ENCODE results near the gene TRPM4.

DNA sequence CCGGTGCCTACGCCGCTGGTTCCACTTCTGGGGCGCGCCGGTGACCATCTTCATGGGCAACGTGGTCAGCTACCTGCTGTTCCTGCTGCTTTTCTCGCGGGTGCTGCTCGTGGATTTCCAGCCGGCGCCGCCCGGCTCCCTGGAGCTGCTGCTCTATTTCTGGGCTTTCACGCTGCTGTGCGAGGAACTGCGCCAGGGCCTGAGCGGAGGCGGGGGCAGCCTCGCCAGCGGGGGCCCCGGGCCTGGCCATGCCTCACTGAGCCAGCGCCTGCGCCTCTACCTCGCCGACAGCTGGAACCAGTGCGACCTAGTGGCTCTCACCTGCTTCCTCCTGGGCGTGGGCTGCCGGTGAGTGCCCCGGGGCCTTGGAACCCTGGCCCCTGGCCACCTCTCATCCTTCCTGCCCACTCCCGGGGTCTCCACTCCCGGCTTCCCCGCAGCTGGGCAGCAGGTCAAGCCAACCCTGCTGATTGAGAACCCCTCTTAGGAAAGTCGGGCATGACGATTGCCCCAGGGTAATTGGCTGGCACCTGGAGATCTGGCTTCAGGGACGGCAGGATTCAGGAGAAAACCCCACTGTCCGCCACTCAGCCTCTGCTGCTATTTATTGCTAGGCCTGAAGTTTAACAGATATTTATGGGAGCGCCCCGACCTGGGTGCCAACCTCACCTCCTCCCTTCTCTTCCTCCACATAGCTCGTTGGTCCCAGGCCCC, 39.1 kb downstream of the TRPM4 start:
- no peak for TF ChIP-seq SIN3A (IDR thresholded peaks at IDR 0.05; ENCODE audit: borderline replicate concordance, insufficient read depth, low read length)
- no peak for TF ChIP-seq TAF1 (IDR thresholded peaks at IDR 0.05; ENCODE audit: borderline replicate concordance, insufficient read depth, low read length)
- TF ChIP-seq POLR2AphosphoS5 (IDR thresholded peaks at IDR 0.05; ENCODE audit: low read depth, low read length): no peak
- TF ChIP-seq FOXP2 (optimal IDR thresholded peaks at IDR 0.05; ENCODE audit: borderline replicate concordance, extremely low read depth, extremely low read length, insufficient read depth): no peak
- TF ChIP-seq, protein P1, sequence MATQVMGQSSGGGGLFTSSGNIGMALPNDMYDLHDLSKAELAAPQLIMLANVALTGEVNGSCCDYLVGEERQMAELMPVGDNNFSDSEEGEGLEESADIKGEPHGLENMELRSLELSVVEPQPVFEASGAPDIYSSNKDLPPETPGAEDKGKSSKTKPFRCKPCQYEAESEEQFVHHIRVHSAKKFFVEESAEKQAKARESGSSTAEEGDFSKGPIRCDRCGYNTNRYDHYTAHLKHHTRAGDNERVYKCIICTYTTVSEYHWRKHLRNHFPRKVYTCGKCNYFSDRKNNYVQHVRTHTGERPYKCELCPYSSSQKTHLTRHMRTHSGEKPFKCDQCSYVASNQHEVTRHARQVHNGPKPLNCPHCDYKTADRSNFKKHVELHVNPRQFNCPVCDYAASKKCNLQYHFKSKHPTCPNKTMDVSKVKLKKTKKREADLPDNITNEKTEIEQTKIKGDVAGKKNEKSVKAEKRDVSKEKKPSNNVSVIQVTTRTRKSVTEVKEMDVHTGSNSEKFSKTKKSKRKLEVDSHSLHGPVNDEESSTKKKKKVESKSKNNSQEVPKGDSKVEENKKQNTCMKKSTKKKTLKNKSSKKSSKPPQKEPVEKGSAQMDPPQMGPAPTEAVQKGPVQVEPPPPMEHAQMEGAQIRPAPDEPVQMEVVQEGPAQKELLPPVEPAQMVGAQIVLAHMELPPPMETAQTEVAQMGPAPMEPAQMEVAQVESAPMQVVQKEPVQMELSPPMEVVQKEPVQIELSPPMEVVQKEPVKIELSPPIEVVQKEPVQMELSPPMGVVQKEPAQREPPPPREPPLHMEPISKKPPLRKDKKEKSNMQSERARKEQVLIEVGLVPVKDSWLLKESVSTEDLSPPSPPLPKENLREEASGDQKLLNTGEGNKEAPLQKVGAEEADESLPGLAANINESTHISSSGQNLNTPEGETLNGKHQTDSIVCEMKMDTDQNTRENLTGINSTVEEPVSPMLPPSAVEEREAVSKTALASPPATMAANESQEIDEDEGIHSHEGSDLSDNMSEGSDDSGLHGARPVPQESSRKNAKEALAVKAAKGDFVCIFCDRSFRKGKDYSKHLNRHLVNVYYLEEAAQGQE (IDR thresholded peaks at IDR 0.05; ENCODE audit: insufficient read depth in 1 of 2, low read depth in 2 of 2, low read length in 2 of 2): no peak
